Adrenal gland (tissue), 5 donors: ENCODE data around the gene TSPAN18.

Source experiments
- POLR2A ChIP-seq, 2 donors: fragments of 450-650 bp; IDR thresholded peaks; one replicate each; pipeline ENCODE4 v1.6.1; 2017; ENCODE audit warnings: antibody characterized with exemption in 2 of 2, mild to moderate bottlenecking in 2 of 2, moderate library complexity in 1 of 2
- TF ChIP-seq, protein P1 (sequence below), 6 experiments: fragments of 450-650 bp in 4 of 6; fragments of 200-600 bp in 2 of 6; sonication (generic) in 1 of 6; IDR thresholded peaks; 1 replicate in 5 of 6; 2 replicates in 1 of 6; pipeline versions ENCODE4 v1.5.1 to v1.8.0; 2016 to 2021; ENCODE audit warnings: antibody characterized with exemption in 6 of 6, mild to moderate bottlenecking in 2 of 6, moderate library complexity in 1 of 6
- donor health status: DM: no; HTN: no; CAD: no.

DNA sequence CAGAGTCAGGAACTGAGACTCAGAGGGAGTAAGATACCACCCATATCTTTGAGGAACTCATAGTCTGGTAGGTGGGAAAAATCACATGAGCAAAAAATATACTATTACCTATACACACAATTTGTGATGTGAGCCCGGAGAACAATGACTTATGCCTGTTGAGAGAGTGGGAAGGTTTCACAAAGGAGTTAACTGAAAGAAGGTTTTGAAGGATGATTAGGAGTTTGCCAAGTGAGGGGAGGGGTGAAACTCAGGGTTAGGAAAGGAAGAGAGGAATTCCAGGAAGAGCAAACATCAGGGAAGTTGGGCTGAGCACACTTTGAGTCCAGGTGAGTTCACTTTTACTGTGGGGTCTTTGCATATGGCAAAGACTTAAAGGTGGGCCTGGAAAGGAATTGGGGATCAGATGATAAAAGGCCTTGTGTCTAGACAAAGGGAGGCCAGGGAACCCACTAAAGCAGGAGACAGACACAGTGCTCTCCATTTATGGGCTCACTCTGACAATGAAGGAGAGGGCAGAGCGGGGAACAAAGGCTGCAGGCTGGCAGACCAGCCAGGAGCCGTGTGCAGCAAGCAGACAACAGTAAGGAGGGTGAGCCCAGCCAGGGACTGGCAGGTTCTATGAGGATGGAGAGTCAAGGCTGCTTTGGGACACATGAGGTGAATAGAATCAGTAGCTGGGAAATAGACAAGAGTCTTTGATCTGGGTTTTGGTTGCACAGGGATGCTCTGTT, 33.1 kb downstream of the TSPAN18 start:
- TF ChIP-seq, protein P1, sequence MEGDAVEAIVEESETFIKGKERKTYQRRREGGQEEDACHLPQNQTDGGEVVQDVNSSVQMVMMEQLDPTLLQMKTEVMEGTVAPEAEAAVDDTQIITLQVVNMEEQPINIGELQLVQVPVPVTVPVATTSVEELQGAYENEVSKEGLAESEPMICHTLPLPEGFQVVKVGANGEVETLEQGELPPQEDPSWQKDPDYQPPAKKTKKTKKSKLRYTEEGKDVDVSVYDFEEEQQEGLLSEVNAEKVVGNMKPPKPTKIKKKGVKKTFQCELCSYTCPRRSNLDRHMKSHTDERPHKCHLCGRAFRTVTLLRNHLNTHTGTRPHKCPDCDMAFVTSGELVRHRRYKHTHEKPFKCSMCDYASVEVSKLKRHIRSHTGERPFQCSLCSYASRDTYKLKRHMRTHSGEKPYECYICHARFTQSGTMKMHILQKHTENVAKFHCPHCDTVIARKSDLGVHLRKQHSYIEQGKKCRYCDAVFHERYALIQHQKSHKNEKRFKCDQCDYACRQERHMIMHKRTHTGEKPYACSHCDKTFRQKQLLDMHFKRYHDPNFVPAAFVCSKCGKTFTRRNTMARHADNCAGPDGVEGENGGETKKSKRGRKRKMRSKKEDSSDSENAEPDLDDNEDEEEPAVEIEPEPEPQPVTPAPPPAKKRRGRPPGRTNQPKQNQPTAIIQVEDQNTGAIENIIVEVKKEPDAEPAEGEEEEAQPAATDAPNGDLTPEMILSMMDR (IDR thresholded peaks at IDR 0.05): no peak
- TF ChIP-seq POLR2A (IDR thresholded peaks at IDR 0.05): no peak
